HL-60/S4 treated with phorbol 12-myristate 13-acetate at 8.2 ng/mL for 4 days and 3 days (cell line): ENCODE data around the gene KCTD14.
"Not testable (repeated sequence)": the region's sequence is repeated elsewhere in the genome, so short reads cannot be mapped to it uniquely, and the experiment has no call there.

ENCODE experiments used
- in situ Hi-C: fragments of 300-500 bp; cut with MboI; formaldehyde crosslinking; loops from 2 replicates; pipeline ENCODE4 v1.15.0; 2022; ENCODE audit warnings: low sequenced_read_pairs

The KCTD14 gene

DNA sequence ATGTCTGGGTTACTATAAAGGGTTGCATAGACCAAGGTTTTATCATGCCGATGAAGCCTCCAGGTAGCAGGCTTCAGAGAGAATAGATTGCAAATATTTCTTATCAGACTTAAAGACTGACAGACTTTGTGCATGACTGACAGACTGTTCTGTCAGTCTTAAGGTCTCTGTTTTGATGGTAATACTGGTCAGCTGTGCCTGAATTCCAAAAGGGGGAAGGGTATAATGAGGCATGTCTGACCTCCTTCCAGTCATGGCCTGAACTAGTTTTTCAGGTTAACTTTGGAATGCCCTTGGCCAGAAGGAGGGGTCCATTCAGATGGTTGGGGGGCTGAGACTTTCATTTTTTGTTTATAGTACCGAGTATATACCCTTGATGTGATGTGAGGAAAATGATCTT, 4.7 kb upstream of the KCTD14 start:
- in situ Hi-C loops, result no loop called here

DNA sequence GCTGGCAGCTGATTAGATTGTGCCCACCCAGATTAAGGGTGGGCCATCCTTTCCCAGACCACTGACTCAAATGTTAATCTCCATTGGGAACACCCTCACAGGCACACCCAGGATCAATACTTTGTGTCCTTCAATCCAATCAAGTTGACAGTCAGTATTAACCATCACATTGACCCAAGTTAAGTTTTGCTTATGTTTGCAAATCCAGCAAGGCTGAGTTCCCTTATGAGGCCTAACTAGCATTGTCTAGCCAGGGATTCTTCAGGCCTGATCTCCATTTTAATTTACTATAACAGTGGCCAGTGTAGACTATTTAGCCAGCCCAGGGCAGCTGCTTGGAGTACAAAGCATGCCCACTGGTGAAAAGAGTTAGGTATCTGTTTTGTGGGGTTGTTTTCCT, 2.3 kb upstream of the KCTD14 start:
- in situ Hi-C loops, result no loop called here

DNA sequence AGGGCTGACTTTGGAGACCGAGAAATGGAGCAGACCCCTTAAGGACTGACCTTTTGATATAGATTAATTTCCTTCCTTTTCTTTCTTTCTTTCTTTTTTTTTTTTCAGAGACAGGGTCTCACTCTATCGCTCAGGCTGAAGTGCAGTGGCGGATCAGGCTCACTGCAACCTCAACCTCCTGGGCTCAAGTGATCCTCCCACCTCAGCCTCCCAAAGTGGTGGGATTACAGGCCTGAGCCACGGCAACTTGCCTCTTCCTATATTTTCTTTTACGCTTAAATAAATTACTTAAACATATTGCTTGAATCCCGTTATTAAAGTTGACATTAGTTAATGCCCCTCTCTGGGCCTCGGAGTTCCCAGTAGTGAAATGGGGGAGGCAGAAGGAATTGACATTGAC, 350 bp upstream of the KCTD14 start:
- in situ Hi-C loops, result no loop called here

DNA sequence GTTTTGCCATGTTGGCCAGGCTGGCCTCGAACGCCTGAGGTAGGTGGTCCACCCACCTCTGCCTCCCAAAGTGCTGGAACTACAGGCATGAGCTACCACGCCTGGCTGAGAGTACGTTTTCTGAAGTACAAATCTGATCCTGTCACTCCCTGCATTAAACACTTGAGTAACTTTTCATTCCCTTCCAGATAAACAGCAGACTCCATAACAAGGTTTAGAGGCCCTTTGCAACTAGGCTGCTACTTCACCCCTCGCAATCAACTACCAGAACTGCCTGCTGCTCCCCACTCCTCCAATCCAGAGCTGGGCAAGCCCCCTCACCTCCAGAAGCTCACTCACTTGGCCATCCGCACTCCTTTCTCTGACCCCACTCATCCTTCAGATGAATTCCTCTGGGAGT, 1.5 kb downstream of the KCTD14 start:
- in situ Hi-C loops, result no loop called here

DNA sequence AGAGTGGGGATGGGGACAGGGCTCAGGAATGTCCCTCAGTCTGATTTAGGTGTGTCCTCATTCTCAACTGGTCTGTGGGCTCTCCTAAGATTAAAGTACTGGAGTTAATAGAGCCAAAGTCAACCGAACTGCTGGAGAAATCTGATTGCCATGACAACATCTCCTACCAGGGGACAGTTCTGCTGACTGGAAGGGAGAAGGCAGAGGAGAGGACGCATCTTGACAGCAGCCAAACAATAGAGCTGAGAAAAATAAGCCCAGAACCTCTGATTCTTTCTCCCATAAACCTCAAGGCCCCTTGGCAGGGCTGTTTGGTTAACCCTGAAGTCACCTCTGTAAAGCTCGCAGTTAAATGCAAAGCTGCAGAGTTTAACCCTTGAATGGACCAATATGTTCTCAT, 2.8 kb downstream of the KCTD14 start:
- in situ Hi-C loops, result no loop called here

DNA sequence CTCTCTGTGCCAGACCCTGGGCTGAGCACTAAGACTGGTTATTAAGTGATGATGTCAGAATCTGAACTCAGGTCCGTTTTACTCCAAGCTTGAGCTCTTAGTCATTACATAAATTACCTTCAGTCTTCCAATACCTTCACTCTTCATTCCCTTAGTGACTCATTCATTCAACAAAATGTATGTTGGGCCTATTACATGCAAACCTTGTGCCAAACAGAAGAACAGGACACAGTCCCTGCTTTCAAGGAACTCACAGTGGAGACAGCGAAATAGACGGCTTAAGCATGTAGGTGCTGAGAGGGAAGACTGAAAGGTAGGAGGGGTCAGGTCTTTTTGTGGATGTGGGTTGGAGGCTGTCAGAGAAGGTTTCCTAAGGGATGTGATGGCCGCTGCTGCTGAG, 3.3 kb downstream of the KCTD14 start:
- in situ Hi-C loops, result no loop called here

DNA sequence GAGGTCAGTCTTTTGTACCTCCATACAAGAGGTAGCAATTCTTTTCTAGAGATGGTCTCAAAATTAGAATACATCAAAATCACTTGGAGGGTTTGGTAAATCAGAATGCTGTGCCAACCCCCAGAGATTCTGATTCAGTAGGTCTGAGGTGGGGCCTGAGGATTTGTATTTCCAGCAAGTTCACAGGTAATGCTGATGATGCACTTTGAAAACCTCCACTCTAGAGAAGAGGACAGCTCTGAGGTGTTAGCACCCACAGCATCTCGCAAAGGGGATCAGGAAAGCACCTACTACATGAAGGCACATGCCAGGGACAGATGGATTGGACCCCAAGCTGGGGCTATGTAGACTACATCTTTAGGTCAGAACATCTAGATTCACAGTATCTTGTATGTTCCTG, 7.2 kb downstream of the KCTD14 start:
- in situ Hi-C loops, result no loop called here

DNA sequence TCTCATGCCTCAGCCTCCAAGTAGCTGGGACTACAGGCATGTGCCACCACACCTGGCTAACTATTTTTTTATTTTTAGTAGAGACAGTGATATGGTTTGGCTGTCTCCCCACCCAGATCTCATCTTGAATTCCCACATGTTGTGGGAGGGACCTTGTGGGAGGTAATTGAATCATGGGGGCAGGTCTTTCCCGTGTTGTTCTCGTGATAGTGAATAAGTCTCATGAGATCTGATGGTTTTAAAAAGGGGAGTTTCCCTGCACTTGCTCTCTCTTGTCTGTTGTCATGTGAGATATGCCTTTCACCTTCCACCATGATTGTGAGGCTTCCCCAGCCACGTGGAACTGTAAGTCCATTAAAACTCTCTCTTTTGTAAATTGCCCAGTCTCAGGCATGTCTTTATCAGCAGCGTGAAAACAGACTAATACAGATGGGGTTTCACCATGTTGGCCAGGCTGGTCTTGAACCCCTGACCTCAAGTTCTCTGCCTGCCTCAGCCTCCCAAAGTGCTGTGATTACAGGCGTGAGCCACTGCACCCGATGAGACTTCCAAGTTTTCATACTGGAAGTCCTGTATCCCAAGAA, 8.0 kb downstream of the KCTD14 start:
- in situ Hi-C loops, result not testable (repeated sequence)

DNA sequence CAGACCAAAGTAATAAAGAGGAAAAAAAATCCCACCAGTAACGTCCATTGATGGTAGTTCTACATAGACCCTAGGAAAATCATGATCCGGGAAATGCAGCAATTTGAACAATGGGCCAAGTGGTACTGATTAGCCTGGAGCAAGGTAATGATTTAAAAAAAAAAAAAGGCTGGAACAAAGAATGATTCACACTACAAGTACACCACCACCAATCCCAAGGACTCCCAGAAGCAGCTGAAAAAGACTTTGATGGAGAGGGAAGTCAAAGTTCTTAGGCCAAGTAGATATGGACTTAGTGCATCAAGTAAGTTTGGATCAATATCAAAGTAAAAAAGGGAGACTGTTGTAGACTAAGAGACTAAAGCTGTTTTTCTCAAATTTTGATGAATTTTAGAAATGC, 11.8 kb downstream of the KCTD14 start:
- in situ Hi-C loops, result no loop called here

DNA sequence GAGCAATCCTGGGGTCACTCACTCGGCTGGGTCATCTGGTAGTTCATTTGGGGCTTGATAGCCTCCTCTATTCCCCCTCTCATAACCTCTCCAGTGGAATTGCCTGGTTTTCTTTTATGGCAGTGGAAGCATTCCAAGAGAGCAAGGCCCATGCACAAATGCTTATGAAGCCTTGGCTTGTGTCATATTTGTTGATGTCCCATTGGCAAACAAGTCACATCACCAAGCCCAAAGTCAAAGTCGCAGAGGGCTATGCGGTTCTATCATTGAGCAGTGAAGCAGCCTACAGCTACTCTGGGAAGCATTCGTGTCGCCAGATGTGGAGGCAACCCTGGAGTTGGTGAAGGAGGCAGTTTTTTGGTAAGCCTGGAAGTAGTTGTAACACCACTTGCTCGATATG, 12.3 kb downstream of the KCTD14 start:
- in situ Hi-C loops, result no loop called here

DNA sequence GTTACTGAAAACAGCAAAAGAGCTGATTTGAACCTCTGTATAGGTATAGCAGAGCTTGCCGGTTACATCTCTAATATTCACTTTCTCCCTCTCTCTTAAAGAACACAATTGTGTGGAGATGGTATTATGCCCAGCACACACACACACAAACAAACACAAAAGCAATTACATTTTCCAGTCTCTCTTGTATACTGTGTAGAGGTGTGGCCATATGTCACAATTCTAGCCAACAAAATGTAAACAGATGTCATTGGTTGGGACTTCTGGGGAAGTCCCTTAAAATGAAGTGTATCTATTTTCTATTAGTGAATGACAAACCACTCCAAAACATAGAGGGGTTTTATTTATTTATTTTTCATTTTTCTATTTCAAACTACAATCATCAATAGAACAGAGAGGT, 12.8 kb downstream of the KCTD14 start:
- in situ Hi-C loops, result no loop called here

DNA sequence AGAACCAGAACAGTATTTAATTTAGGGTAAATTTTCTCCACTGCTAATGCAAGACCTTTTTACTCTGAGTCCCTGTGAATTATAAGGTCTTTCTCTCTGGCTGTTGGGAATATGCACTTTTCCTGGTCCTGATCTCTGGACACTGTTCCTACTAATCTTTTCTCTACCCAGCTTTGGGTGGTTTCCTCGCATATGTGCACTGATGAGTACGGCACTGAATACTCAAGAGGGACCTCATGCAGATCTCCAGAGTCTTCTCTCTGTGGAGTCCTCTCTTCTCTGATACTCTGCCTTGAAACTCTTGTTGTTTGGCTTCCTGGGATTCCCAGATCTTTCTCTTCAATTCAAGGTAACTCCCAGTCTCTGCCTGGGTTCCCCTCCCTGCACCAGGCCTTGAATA, 14.0 kb downstream of the KCTD14 start:
- in situ Hi-C loops, result no loop called here

DNA sequence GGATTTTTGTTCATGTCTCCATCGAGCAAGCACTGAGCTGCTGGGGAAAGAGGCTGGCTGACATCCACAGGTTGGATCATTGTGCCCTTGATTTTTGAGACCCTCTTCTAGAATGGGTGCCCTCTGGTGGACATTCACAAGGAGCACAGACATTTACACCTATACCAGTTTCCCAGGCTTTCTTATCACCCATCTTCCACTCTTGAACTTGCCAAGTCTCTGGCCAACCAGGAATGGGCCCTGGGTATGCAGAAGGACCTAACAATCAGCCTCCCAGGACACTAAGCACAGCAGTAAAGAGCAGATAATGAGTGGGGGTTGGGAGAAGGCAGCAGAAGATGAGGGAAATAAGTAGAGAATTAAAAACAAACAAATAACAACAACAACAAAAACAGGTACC, 22.9 kb downstream of the KCTD14 start:
- in situ Hi-C loops, result no loop called here

DNA sequence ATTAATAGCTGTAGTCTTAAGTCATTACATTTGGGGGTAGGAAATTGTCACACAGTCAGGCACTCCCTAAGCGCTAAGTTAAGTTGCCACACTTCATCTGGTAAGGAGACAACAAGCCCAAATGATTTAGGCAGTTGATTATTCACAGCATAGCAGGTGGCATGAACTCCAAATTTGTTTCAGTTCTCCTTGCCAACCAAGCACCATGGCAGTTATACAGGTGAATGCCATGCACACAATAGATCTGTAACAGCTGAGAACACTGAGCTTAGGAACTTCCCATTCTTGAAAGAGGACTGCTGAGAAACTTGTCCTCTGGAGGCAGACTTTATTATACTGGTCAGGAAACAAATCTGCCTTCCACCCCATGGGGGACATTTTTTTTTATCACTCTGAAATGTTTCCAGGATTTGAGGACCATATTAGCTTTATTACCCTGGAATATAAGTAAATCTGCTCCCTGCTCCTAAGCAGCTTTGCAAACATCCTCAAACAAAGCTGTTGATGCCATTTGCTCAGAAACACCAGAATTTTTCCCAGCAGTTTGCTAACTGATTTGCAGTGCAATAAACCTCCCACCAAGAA, 23.5 kb downstream of the KCTD14 start:
- in situ Hi-C loops, result no loop called here

DNA sequence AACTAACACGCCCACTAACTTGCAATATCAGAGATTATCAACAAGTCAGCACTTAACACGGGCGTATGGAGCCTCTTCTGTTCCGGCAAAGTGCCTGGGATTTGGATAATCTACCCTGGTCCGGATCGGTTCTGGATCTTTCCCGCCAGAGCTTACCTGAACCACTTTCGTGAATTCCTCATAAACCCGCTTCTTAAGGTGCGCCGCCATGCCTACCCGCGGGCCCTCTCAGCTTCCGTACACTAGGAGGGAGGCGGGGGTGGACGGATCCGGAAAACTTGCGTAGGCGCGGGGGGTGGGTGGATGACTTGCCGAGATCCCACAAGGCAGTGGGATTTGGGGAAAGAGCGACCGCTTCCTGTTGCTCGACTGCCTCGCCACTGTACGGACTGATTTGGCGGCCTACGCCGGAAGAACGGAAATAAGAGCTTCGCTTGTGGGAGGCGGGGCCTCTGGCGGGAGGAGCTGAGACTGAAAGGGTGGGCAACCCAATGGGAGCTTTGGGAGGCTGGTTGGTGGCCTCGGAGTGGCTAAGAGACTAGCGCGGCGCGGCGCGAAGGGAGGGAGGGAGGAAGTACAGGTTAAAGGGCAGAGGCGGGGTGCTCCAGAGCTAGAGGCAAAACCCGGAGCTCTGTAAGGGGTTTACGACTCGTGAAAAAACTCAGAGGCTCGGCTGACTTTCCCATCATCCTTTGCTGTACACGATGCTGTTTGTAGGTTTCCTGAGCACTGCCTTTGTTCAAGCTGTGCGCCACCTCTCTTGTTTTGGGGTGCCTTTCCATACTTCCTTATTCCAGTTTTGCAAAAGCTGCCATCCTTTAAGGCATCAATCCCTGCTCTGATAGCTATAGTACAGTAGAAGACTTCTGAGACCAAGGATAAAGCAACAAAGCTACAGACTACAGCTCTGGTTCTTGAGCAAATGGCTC, 28.4 kb downstream of the KCTD14 start, which contains the start of gene INTS4:
Gene INTS4 (minus strand): TSS at position 235 of the 929 bp plus-strand sequence. CDS start 25 bp downstream, at position 210.
- in situ Hi-C loops, result no loop called here

DNA sequence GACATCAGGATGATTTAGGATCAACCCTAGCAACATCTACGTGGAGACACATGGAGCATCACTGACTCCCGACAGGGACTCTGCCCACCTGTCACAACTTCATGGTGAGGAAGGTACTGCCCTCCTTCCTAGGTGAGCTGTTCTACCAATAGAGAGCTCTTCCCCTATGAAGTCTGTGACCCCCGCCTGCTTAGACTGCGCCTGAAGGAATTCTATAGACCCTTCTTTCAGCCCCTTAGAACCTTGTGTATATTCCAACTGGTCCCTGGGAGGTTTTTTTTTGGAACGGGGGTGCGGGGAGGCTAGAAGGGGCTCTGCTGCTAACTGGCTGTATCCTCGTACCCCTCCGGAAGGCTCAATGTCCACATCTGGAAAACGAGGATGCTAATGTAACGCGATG, 29.2 kb downstream of the KCTD14 start:
- in situ Hi-C loops, result no loop called here

DNA sequence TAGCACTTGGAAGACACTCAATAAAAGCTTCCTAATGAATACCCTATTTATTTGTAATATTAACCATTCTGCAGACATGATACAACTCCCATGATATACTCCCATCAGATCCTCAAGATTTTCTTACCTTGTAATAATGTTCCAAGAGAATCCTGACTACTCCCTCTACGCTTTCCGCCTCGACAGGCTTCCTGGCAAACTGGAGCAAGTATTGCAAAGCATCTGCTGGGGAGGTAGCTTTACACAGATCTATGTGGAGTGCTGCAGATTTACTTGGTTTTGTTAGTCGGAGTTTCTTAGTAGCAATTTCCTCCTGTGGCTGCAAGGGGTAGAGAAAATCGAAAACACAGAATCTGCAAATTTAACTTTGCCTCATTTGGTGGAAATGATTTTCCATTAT, 32.1 kb downstream of the KCTD14 start:
- in situ Hi-C loops, result no loop called here

DNA sequence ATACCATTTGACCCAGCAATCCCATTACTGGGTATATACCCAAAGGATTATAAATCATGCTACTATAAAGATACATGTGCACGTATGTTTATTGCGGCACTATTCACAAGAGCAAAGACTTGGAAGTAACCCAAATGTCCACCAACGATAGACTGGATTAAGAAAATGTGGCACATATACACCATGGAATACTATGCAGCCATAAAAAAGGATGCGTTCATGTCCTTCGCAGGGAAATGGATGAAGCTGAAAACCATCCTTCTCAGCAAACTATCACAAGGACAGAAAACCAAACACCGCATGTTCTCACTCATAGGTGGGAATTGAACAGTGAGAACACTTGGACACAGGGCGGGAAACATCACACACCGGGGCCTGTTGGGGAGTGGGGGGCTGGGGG, 36.6 kb downstream of the KCTD14 start:
- in situ Hi-C loops, result not testable (repeated sequence)

DNA sequence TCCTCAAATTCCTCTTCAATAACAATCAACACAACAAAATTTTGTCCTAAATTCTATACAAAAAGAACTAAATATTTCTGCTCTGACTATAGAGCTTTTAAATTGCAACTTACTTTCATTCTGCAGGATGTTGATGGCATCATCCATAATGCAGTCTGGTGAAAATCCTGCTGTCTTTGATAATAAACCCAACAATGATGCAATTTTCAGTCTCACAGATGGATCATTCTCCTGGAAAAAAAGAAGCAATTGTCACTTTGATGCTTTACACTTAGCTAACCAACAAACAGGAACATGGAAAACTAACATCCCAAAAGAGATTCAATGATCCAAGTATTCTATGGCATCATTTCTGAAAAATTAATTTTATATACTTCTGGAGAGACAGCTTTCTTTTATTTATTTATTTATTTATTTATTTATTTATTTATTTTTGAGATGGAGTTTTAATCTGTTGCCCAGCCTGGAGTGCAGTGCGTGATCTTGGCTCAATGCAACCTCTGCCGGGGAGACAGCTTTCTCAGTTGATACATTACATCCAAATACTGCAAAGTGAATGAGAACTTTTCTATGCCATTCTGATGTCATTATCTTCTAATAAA, 41.6 kb downstream of the KCTD14 start:
- in situ Hi-C loops, result no loop called here

DNA sequence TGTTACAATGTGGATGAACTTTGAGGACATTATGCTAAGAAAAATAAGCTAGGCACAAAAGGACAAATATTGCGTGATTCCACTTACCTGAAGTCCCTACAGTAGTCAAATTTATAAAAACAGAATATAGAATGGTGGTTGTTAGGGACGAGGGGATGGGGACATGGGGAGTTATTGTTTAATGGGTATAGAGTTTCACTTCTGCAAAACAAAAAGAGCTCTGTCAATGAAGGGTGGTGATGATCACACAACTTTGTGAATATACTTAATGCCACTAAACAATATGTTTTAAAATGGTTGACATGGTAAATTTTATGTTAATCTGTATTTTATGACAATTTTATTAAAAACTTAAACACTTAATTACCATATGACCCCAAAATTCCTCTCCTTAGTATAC, 54.7 kb downstream of the KCTD14 start:
- in situ Hi-C loops, result no loop called here

DNA sequence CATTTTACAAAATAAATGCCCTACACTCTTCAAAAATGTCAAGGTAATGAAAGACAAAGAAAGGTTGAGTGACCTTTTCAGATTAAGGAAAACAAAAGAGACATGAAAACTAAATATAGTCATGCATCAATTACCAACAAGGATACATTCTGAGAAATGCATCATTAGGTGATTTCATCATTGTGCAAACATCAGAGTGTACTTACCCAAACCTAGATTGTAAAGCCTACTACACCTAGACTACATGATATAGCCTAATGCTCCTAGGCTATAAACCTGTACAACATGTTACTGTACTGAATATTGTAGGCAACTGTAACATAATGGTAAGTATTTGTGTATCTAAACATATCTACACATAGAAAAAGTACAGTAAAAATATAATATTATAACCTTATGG, 55.3 kb downstream of the KCTD14 start:
- in situ Hi-C loops, result no loop called here

DNA sequence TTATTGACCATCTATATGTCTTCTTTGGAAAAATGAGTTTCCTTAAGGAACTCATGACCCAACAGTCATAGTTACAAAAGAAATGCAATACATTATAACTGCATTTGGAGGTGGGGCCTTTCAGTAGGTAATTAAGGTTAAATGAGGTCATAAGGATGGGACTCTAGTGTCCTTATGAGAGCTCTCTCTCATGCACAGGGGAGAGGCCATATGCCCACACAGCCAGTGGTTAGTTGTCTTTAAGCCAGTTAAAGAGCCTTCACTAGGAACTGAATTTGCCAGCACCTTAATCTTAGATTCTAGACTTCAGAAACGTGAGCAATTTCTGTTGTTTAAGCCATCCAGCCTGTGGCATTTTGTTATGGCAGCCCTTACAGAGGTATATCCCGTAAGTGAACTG, 56.0 kb downstream of the KCTD14 start:
- in situ Hi-C loops, result no loop called here
